Suprapubic skin (tissue), 2 donors: ENCODE measurements around the gene FILIP1L.

Experiments
- EP300 ChIP-seq: sonication (generic); formaldehyde crosslinking; IDR thresholded peaks from one replicate; pipeline ENCODE4 v1.6.1; 2017; ENCODE audit warnings: antibody characterized with exemption
- POLR2A ChIP-seq, 2 donors: fragments of 450-650 bp; IDR thresholded peaks; one replicate each; pipeline ENCODE4 v1.6.1; 2017; ENCODE audit warnings: antibody characterized with exemption in 2 of 2, mild to moderate bottlenecking in 2 of 2, moderate library complexity in 2 of 2

DNA sequence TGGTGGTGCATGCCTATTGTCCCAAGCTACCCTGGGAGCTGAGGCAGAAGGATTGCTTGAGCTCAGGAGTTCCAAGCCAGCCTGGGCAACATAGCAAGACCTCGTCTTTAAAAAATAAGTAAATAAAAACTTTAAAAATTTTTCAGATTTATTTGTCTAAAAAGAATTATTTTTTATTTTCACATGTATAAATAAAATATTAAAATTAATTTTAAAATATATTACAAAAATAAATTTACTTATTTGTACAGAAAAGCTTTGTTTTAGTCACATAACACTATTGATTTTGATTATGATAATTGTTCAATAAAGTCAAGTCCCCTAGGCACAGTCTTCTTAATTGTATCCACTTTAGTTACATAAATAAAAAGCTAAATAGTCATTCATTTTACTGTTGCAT lies 85.2 kb downstream of the FILIP1L start:
- TF ChIP-seq POLR2A (IDR thresholded peaks at IDR 0.05), result no peak
- TF ChIP-seq EP300, result no peak
